C4-2B (cell line): ENCODE results near the gene LIMS4.
"Not testable (repeated sequence)": the region's sequence is repeated elsewhere in the genome, so short reads cannot be mapped to it uniquely, and the experiment has no call there.

Experiments
- CTCF ChIP-seq: fragments of 450-650 bp; conservative IDR thresholded peaks from 2 replicates; pipeline ENCODE4 v1.5.1; 2017; ENCODE audit warnings: mild to moderate bottlenecking
- ZFX ChIP-seq: fragments of 450-650 bp; IDR thresholded peaks from 2 replicates; pipeline ENCODE4 v1.6.1; 2017

DNA sequence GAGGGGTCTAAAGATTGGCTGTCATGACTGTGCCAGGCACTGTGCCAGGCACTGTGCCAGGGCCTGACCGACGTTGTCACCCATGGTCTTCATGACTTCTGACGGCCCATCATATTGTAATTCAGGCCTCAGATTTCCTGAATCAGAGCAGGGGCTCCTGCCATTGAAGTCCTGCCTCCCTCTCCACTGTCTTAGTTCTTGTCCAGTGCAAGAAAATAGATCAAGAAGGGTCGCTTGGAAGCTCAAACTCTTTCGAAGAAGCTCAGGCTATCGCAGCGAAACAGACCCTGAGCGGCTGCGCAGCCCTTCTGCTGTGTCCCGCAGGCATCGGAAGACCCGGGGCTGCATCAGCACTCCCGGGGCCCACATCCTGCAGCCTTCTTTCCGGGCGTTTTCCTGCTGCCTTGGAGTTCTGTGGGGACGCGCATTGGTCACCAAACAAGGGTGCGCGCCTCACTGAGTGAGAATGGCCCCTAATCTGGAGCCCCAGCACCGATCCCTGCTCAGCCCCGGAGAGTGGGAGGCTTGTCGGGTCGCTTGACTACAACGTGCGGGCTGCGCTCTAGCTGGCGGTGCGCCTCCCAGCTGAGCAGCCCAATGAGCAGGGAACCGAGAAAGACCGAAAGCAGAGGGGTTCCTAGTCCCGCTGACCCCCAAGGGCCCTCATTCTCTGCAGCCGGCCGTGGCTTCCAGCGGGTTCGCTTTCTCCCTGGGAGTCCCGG is 49.6 kb downstream of the LIMS4 start:
- TF ChIP-seq CTCF, ZFX: not testable (repeated sequence)
